GM23338 (cell line): Measurements from ENCODE around the gene NXPE3.

Experiments used
- CTCF ChIP-seq, 2 experiments: fragments of 200-600 bp in 1 of 2; sonication (generic) in 1 of 2; conservative IDR thresholded peaks; 2 replicates each; pipeline versions ENCODE4 v1.5.1 to v1.6.1; 2016 to 2017; ENCODE audit warnings: antibody characterized with exemption in 2 of 2, low read depth in 2 of 2, mild to moderate bottlenecking in 2 of 2, moderate library complexity in 1 of 2
- EZH2 ChIP-seq: fragments of 200-600 bp; sonication (generic); IDR thresholded peaks from one replicate; pipeline ENCODE4 v1.8.0; 2017; ENCODE audit warnings: antibody characterized with exemption, mild to moderate bottlenecking, low read depth; ENCODE audit not compliant: unreplicated experiment
- ZNF462 ChIP-seq: fragments of 250-450 bp; sonication (Bioruptor Pico); IDR thresholded peaks from 2 replicates; pipeline ENCODE4 v1.5.0; 2020; ENCODE audit warnings: mild to moderate bottlenecking, moderate library complexity

GRCh38 chr3:101816215-101817149 lies 37.5 kb downstream of the NXPE3 start:
- TF ChIP-seq EZH2 (no peak), CTCF (conservative IDR thresholded peaks at IDR 0.05; ENCODE audit: low read depth in 2 of 2) (no peak), ZNF462 (CRISPR knock-in tag) (no peak)
